IMR-90 (cell line): ENCODE measurements around the gene IQSEC3. TPM values are rescaled to one million over a fixed set of nuclear protein-coding genes. Genes with fewer than 3 reads are reported as not detected.

Experiments used
- ATAC-seq: fragments of 200-7000 bp; cut with Tn5 transposase; 2 replicates; pipeline ENCODE4 v1.9.1; 2020; ENCODE audit warnings: low read depth, mild to moderate bottlenecking, moderate library complexity
- BruUV-seq: library from RNA; stranded (reverse); fragments of 400-500 nt; replicated peaks from 2 replicates; lab custom pipeline; 2021; lab: Mats Ljungman, UMichigan
- CTCF ChIA-PET: fragments of 300-600 bp; formaldehyde crosslinking; extraction: SDS; loops from one replicate; lab custom pipeline; 2021; ENCODE audit warnings: antibody characterized with exemption; lab: Yijun Ruan, JAX
- POLR2A ChIA-PET: fragments of 300-600 bp; sonication (Branson Sonifier 250); formaldehyde crosslinking; loops from one replicate; lab custom pipeline; 2022; ENCODE audit warnings: antibody characterized with exemption; ENCODE audit not compliant: unreplicated experiment; lab: Charles Lee
- DNase-seq: peaks from one replicate; pipeline ENCODE4 v3.0.0; 2013
- H2AFZ ChIP-seq: replicated peaks from 2 replicates; pipeline ENCODE3; 2013; ENCODE audit warnings: low read length, mild to moderate bottlenecking; ENCODE audit not compliant: poor library complexity
- H2AK5ac ChIP-seq: 2 replicates; pipeline ENCODE4 v1.6.1; 2013; ENCODE audit warnings: low read depth, low read length, inconsistent platforms
- H2AK9ac ChIP-seq: replicated peaks from 2 replicates; pipeline ENCODE3; 2013; ENCODE audit warnings: mild to moderate bottlenecking, low read depth, low read length, moderate library complexity; ENCODE audit not compliant: poor library complexity
- H2BK120ac ChIP-seq: 2 replicates; pipeline ENCODE4 v1.6.1; 2013; ENCODE audit warnings: low read depth, low read length, inconsistent platforms
- H2BK15ac ChIP-seq: 3 replicates; pipeline ENCODE4 v1.6.1; 2013; ENCODE audit warnings: low read depth, low read length, inconsistent platforms
- H2BK20ac ChIP-seq: 2 replicates; pipeline ENCODE4 v1.6.1; 2013; ENCODE audit warnings: low read depth, mild to moderate bottlenecking, inconsistent platforms, low read length, moderate library complexity
- H2BK5ac ChIP-seq: 2 replicates; pipeline ENCODE4 v1.6.1; 2013; ENCODE audit warnings: mild to moderate bottlenecking, low read depth, low read length, inconsistent platforms; ENCODE audit not compliant: poor library complexity, severe bottlenecking
- H3K14ac ChIP-seq: replicated peaks from 2 replicates; pipeline ENCODE4 v1.6.1; 2013; ENCODE audit warnings: low read depth, low read length, inconsistent platforms
- H3K18ac ChIP-seq: 2 replicates; pipeline ENCODE4 v1.6.1; 2013; ENCODE audit warnings: low read depth, low read length, control low read depth
- H3K23ac ChIP-seq: 2 replicates; pipeline ENCODE4 v1.6.1; 2013; ENCODE audit warnings: low read depth, low read length, inconsistent platforms
- H3K27ac ChIP-seq: 2 replicates; pipeline ENCODE4 v1.5.1; 2013; ENCODE audit warnings: mild to moderate bottlenecking, control low read depth, low read length; ENCODE audit not compliant: insufficient read depth
- H3K27me3 ChIP-seq: 2 replicates; pipeline ENCODE4 v1.6.1; 2013; ENCODE audit warnings: low read length; ENCODE audit not compliant: control insufficient read depth, insufficient read depth
- H3K36me3 ChIP-seq: 2 replicates; pipeline ENCODE4 v1.6.1; 2013; ENCODE audit warnings: low read length, mixed read lengths; ENCODE audit not compliant: control insufficient read depth, insufficient read depth
- H3K4ac ChIP-seq: 2 replicates; pipeline ENCODE4 v1.6.1; 2013; ENCODE audit warnings: low read depth, low read length, inconsistent platforms
- H3K4me1 ChIP-seq: 2 replicates; pipeline ENCODE4 v1.6.1; 2013; ENCODE audit warnings: low read length, mixed read lengths; ENCODE audit not compliant: control insufficient read depth, insufficient read depth
- H3K4me2 ChIP-seq: 2 replicates; pipeline ENCODE4 v1.6.1; 2013; ENCODE audit warnings: low read depth, mild to moderate bottlenecking, control low read depth, low read length, moderate library complexity
- H3K4me3 ChIP-seq: 2 replicates; pipeline ENCODE4 v1.5.1; 2013; ENCODE audit warnings: low read depth, mild to moderate bottlenecking, control low read depth, low read length, moderate library complexity; ENCODE audit not compliant: insufficient read depth
- H3K56ac ChIP-seq: 2 replicates; pipeline ENCODE4 v1.6.1; 2013; ENCODE audit warnings: low read length, inconsistent platforms; ENCODE audit not compliant: insufficient read depth; ENCODE audit errors: extremely low read depth
- H3K79me1 ChIP-seq, 2 experiments: 2 replicates each; pipeline ENCODE4 v1.6.1; 2013; ENCODE audit warnings: low read length in 2 of 2, inconsistent platforms in 1 of 2, low read depth in 1 of 2
- H3K9ac ChIP-seq: 2 replicates; pipeline ENCODE4 v1.6.1; 2013; ENCODE audit warnings: low read depth, low read length, control low read depth
- H3K9me1 ChIP-seq: 2 replicates; pipeline ENCODE4 v1.6.1; 2013; ENCODE audit warnings: low read length, inconsistent platforms; ENCODE audit not compliant: insufficient read depth
- H3K9me3 ChIP-seq: 2 replicates; pipeline ENCODE4 v1.6.1; 2013; ENCODE audit warnings: low read length; ENCODE audit not compliant: control insufficient read depth, insufficient read depth
- H4K20me1 ChIP-seq: 2 replicates; pipeline ENCODE4 v1.6.1; 2013; ENCODE audit warnings: low read length, inconsistent platforms; ENCODE audit not compliant: insufficient read depth
- H4K5ac ChIP-seq: 2 replicates; pipeline ENCODE4 v1.6.1; 2013; ENCODE audit warnings: mild to moderate bottlenecking, low read depth, low read length, control low read depth
- H4K8ac ChIP-seq, 2 experiments: 2 replicates each; pipeline ENCODE4 v1.6.1; 2013; ENCODE audit warnings: low read depth in 2 of 2, low read length in 2 of 2, control low read depth in 1 of 2, inconsistent platforms in 1 of 2
- H4K91ac ChIP-seq: 2 replicates; pipeline ENCODE4 v1.6.1; 2013; ENCODE audit warnings: low read depth, low read length, inconsistent platforms; ENCODE audit not compliant: insufficient read depth
- CEBPB ChIP-seq: IDR thresholded peaks from 2 replicates; pipeline ENCODE4 v1.6.1; 2012; ENCODE audit warnings: low read depth, low read length, improper control_type of control experiment
- ELK1 ChIP-seq: fragments of 150-350 bp; IDR thresholded peaks from 2 replicates; pipeline ENCODE4 v1.6.1; 2016; ENCODE audit warnings: low read depth, mild to moderate bottlenecking, low read length, moderate library complexity, borderline replicate concordance
- FOS ChIP-seq: fragments of 150-350 bp; IDR thresholded peaks from 2 replicates; pipeline ENCODE4 v1.6.1; 2016; ENCODE audit warnings: low read depth, low read length
- MAZ ChIP-seq: IDR thresholded peaks from 2 replicates; pipeline ENCODE4 v1.6.1; 2012; ENCODE audit warnings: low read depth, mild to moderate bottlenecking, low read length, improper control_type of control experiment, moderate library complexity, borderline replicate concordance
- NFE2L2 ChIP-seq: fragments of 150-350 bp; IDR thresholded peaks from 2 replicates; pipeline ENCODE4 v1.6.1; 2016; ENCODE audit warnings: low read depth, mild to moderate bottlenecking, low read length
- RAD21 ChIP-seq: IDR thresholded peaks from 2 replicates; pipeline ENCODE4 v1.6.1; 2012; ENCODE audit warnings: low read length, improper control_type of control experiment
- RCOR1 ChIP-seq: IDR thresholded peaks from 2 replicates; pipeline ENCODE4 v1.6.1; 2012; ENCODE audit warnings: mild to moderate bottlenecking, low read length, improper control_type of control experiment; ENCODE audit not compliant: insufficient replicate concordance
- RFX5 ChIP-seq: IDR thresholded peaks from 2 replicates; pipeline ENCODE4 v1.8.0; 2012; ENCODE audit warnings: low read depth, mild to moderate bottlenecking, low read length, moderate library complexity
- SMC3 ChIP-seq: fragments of 150-350 bp; IDR thresholded peaks from 2 replicates; pipeline ENCODE4 v1.6.1; 2016; ENCODE audit warnings: low read depth, mild to moderate bottlenecking, antibody characterized with exemption, low read length, moderate library complexity
- WGBS, 2 experiments: methylation state at CpG; one replicate each; pipeline versions ENCODE4 v1.1.5 to v1.1.7; 2013; ENCODE audit warnings: missing lambda C conversion rate in 2 of 2; ENCODE audit not compliant: insufficient read length in 1 of 2; ENCODE audit errors: extremely low coverage in 2 of 2; 5-methylcytosine and 5-hydroxymethylcytosine counted together
- dilution Hi-C: fragments of 300-500 bp; cut with HindIII; formaldehyde crosslinking; loops from one replicate; pipeline ENCODE4 v1.14.3; 2018; ENCODE audit warnings: low sequenced_read_pairs; ENCODE audit not compliant: unreplicated experiment
- in situ Hi-C: fragments of 300-500 bp; cut with MboI; formaldehyde crosslinking; loops from 3 replicates; pipeline ENCODE4 v1.14.3; 2019; ENCODE audit warnings: low sequenced_read_pairs, inconsistent platforms, mixed read lengths
- intact Hi-C: fragments of 100-400 bp; cut with micrococcal nuclease; formaldehyde crosslinking; loops from 2 replicates; pipeline ENCODE4 v1.10.0; 2022
- polyA plus RNA-seq, 3 experiments: library from polyadenylated mRNA; depleted of rRNA; stranded (reverse); fragments of >200 nt; gene quantifications; 2 replicates each; pipeline ENCODE4 v1.2.3, GENCODE V29; 2012; ENCODE audit warnings: low replicate concordance in 1 of 3
- total RNA-seq: library from RNA; depleted of rRNA; stranded (reverse); fragments of >200 nt; gene quantifications from 2 replicates; pipeline ENCODE4 v1.2.3, GENCODE V29; 2012
- TF ChIP-seq, protein P1 (sequence below): fragments of 150-350 bp; IDR thresholded peaks from 2 replicates; pipeline ENCODE4 v1.6.1; 2017; ENCODE audit warnings: mild to moderate bottlenecking, antibody characterized with exemption, low read length, low read depth
- TF ChIP-seq, protein P2 (sequence below): conservative IDR thresholded peaks from 2 replicates; pipeline ENCODE4 v1.5.1; 2012; ENCODE audit warnings: mild to moderate bottlenecking, low read depth, low read length, improper control_type of control experiment

Gene IQSEC3
- total and polyA plus RNA-seq, 2 of the 4 experiments (the other 2 are of a cell fraction): 0.10 TPM; not detected in 1

DNA sequence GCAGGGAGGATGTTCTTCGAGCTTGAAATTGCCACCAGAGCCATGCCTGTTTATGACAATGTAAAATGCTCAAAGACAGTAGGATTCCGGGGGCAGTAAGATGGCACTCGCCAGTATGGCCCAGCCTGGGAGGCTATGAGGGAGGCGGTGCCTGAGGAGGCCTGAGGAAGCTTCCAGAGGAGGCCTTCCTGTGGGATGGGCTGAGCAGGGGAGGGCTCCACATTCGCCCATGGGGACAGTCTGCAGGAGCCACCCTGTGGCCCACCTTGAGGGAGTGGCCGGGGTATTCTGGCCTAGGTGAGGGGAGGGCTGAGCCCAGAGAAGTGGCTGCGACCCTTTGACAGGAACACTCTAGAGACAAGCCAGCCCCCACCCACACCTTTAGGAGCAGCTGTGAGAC, 50.7 kb downstream of the IQSEC3 start:
- DNase-seq: no peak
- Histone ChIP-seq H3K9ac (no peak overlapping the region), H4K5ac (no peak overlapping the region), H3K4me3 (no peak overlapping the region), H3K4me1 (no peaks in the 10 kb centered on the region), H3K4me2 (no peak overlapping the region), H4K8ac (no peak overlapping the region), H3K79me1 (no peaks in the 10 kb centered on the region), H3K9me1 (no peaks in the 10 kb centered on the region), H2BK20ac (no peak overlapping the region), H4K20me1 (no peaks in the 10 kb centered on the region), H2BK15ac (no peak overlapping the region), H3K56ac (no peak overlapping the region), H3K4ac (no peak overlapping the region), H3K18ac (no peak overlapping the region), H2AK9ac (no peak overlapping the region), H2AFZ (no peak overlapping the region), H4K91ac (no peak overlapping the region), H3K27me3 (peaks cover 66% of the 10 kb centered on the region), H2BK5ac (no peak overlapping the region), H3K27ac (no peak overlapping the region), H3K23ac (no peak overlapping the region), H2BK120ac (no peak overlapping the region), H3K9me3 (no peaks in the 10 kb centered on the region), H3K36me3 (no peaks in the 10 kb centered on the region), H3K14ac (no peak overlapping the region), H2AK5ac (no peak overlapping the region)
- intact Hi-C loops (no loop called here), dilution Hi-C loops (no loop called here), in situ Hi-C loops (no loop called here)
- ATAC-seq: no peak
- no TSS peak for BruUV-seq
- CTCF ChIA-PET: no interaction called here
- TF ChIP-seq RAD21 (no peak), CEBPB (no peak), FOS (no peak), MAZ (no peak), ELK1 (no peak), NFE2L2 (no peak), SMC3 (no peak), RCOR1 (no peak), RFX5 (no peak)
- TF ChIP-seq, protein P1, sequence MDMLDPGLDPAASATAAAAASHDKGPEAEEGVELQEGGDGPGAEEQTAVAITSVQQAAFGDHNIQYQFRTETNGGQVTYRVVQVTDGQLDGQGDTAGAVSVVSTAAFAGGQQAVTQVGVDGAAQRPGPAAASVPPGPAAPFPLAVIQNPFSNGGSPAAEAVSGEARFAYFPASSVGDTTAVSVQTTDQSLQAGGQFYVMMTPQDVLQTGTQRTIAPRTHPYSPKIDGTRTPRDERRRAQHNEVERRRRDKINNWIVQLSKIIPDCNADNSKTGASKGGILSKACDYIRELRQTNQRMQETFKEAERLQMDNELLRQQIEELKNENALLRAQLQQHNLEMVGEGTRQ: no peak
- TF ChIP-seq, protein P2, sequence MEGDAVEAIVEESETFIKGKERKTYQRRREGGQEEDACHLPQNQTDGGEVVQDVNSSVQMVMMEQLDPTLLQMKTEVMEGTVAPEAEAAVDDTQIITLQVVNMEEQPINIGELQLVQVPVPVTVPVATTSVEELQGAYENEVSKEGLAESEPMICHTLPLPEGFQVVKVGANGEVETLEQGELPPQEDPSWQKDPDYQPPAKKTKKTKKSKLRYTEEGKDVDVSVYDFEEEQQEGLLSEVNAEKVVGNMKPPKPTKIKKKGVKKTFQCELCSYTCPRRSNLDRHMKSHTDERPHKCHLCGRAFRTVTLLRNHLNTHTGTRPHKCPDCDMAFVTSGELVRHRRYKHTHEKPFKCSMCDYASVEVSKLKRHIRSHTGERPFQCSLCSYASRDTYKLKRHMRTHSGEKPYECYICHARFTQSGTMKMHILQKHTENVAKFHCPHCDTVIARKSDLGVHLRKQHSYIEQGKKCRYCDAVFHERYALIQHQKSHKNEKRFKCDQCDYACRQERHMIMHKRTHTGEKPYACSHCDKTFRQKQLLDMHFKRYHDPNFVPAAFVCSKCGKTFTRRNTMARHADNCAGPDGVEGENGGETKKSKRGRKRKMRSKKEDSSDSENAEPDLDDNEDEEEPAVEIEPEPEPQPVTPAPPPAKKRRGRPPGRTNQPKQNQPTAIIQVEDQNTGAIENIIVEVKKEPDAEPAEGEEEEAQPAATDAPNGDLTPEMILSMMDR: no peak
- POLR2A ChIA-PET: no interaction called here
- WGBS, 2 experiments: 58% methylated on average over 2 of the region's 7 CpGs; no CpG with 5 or more reads in 1 of the 2 experiments
